HepG2 (cell line): ENCODE results near the gene DMKN. TPM values are rescaled to one million over a fixed set of nuclear protein-coding genes. Genes with fewer than 3 reads are reported as not detected.
A peak's percentile ranks its signal among the peaks of the same experiment; 100 is the strongest.

Experiments used
- BORCS8-MEF2B ChIP-seq: sonication (generic); formaldehyde crosslinking; IDR thresholded peaks from 2 replicates; pipeline ENCODE4 v1.8.0; 2022; ENCODE audit warnings: mild to moderate bottlenecking, missing genetic modification reagents
- CBFB ChIP-seq: sonication (generic); formaldehyde crosslinking; IDR thresholded peaks from 2 replicates; pipeline ENCODE4 v1.4.0; 2020; ENCODE audit warnings: missing genetic modification reagents
- CTCF ChIP-seq: sonication (generic); formaldehyde crosslinking; IDR thresholded peaks from 2 replicates; pipeline ENCODE4 v1.5.0; 2020; ENCODE audit warnings: mild to moderate bottlenecking, missing genetic modification reagents, moderate library complexity
- DMTF1 ChIP-seq: sonication (generic); formaldehyde crosslinking; IDR thresholded peaks from 2 replicates; pipeline ENCODE4 v1.4.0; 2020; ENCODE audit warnings: mild to moderate bottlenecking, missing genetic modification reagents
- ERF ChIP-seq: IDR thresholded peaks from 2 replicates; pipeline ENCODE4 v1.6.1; 2018; ENCODE audit warnings: missing biosample characterization, missing genetic modification reagents
- HDAC2 ChIP-seq: sonication (generic); formaldehyde crosslinking; IDR thresholded peaks from 2 replicates; pipeline ENCODE4 v1.4.0; 2020; ENCODE audit warnings: missing genetic modification reagents
- HNF4A ChIP-seq: sonication (generic); formaldehyde crosslinking; IDR thresholded peaks from 2 replicates; pipeline ENCODE4 v1.4.0; 2020; ENCODE audit warnings: missing genetic modification reagents
- HNF4G ChIP-seq, 2 experiments: sonication (generic) in 1 of 2; formaldehyde crosslinking in 1 of 2; IDR thresholded peaks; 2 replicates each; pipeline versions ENCODE4 v1.4.0 to v1.6.1; 2011 to 2020; ENCODE audit warnings: borderline replicate concordance in 2 of 2, low read depth in 2 of 2, mild to moderate bottlenecking in 2 of 2, low read length in 1 of 2, missing genetic modification reagents in 1 of 2, moderate library complexity in 1 of 2
- MAZ ChIP-seq, 2 experiments: sonication (generic) in 1 of 2; formaldehyde crosslinking in 1 of 2; IDR thresholded peaks; 2 replicates each; pipeline versions ENCODE4 v1.5.0 to v1.6.1; 2012 to 2020; ENCODE audit warnings: low read depth in 2 of 2, mild to moderate bottlenecking in 2 of 2, borderline replicate concordance in 1 of 2, improper control_type of control experiment in 1 of 2, low read length in 1 of 2, missing genetic modification reagents in 1 of 2, moderate library complexity in 1 of 2
- NAIF1 ChIP-seq: sonication (generic); formaldehyde crosslinking; IDR thresholded peaks from 2 replicates; pipeline ENCODE4 v1.5.0; 2020; ENCODE audit warnings: mild to moderate bottlenecking, missing genetic modification reagents, borderline replicate concordance
- TBX2 ChIP-seq: sonication (generic); formaldehyde crosslinking; IDR thresholded peaks from 2 replicates; pipeline ENCODE4 v1.5.0; 2020; ENCODE audit warnings: missing genetic modification reagents, mild to moderate bottlenecking, borderline replicate concordance
- TGIF2 ChIP-seq: IDR thresholded peaks from 2 replicates; pipeline ENCODE4 v1.6.1; 2016; ENCODE audit warnings: control low read depth, missing compliant biosample characterization
- ZBTB38 ChIP-seq: sonication (generic); formaldehyde crosslinking; IDR thresholded peaks from 2 replicates; pipeline ENCODE4 v1.5.1; 2020; ENCODE audit warnings: mild to moderate bottlenecking, missing genetic modification reagents
- ZNF20 ChIP-seq: sonication (generic); formaldehyde crosslinking; IDR thresholded peaks from 2 replicates; pipeline ENCODE4 v1.4.0; 2020; ENCODE audit warnings: mild to moderate bottlenecking, moderate library complexity, missing genetic modification reagents
- ZNF331 ChIP-seq: sonication (generic); formaldehyde crosslinking; IDR thresholded peaks from 2 replicates; pipeline ENCODE4 v1.4.0; 2020; ENCODE audit warnings: missing genetic modification reagents
- ZNF350 ChIP-seq: sonication (generic); formaldehyde crosslinking; IDR thresholded peaks from 2 replicates; pipeline ENCODE4 v1.4.0; 2020; ENCODE audit warnings: mild to moderate bottlenecking, low read depth, missing genetic modification reagents, borderline replicate concordance
- ZNF468 ChIP-seq: sonication (generic); formaldehyde crosslinking; IDR thresholded peaks from 2 replicates; pipeline ENCODE4 v1.8.0; 2022; ENCODE audit warnings: mild to moderate bottlenecking, moderate library complexity, missing genetic modification reagents
- ZNF484 ChIP-seq: sonication (generic); formaldehyde crosslinking; IDR thresholded peaks from 2 replicates; pipeline ENCODE4 v1.5.1; 2020; ENCODE audit warnings: mild to moderate bottlenecking, low read depth, missing genetic modification reagents, borderline replicate concordance
- ZNF550 ChIP-seq: sonication (generic); formaldehyde crosslinking; IDR thresholded peaks from 2 replicates; pipeline ENCODE4 v1.4.0; 2020; ENCODE audit warnings: mild to moderate bottlenecking, missing genetic modification reagents, borderline replicate concordance
- ZNF552 ChIP-seq: sonication (generic); formaldehyde crosslinking; IDR thresholded peaks from 2 replicates; pipeline ENCODE4 v1.9.0; 2022; ENCODE audit warnings: missing genetic modification reagents, mild to moderate bottlenecking, borderline replicate concordance
- ZNF614 ChIP-seq: IDR thresholded peaks from 2 replicates; pipeline ENCODE4 v1.6.1; 2018; ENCODE audit warnings: missing biosample characterization, missing genetic modification reagents, inconsistent platforms, borderline replicate concordance
- ZNF619 ChIP-seq: sonication (generic); formaldehyde crosslinking; IDR thresholded peaks from 2 replicates; pipeline ENCODE4 v1.4.0; 2020; ENCODE audit warnings: mild to moderate bottlenecking, missing genetic modification reagents
- ZNF740 ChIP-seq: sonication (generic); formaldehyde crosslinking; IDR thresholded peaks from 2 replicates; pipeline ENCODE4 v1.4.0; 2020; ENCODE audit warnings: missing genetic modification reagents
- ZNF770 ChIP-seq: sonication (generic); formaldehyde crosslinking; IDR thresholded peaks from 2 replicates; pipeline ENCODE4 v1.5.0; 2020; ENCODE audit warnings: mild to moderate bottlenecking, missing genetic modification reagents
- polyA plus RNA-seq, 8 experiments: library from polyadenylated mRNA; depleted of rRNA in 3 of 8; stranded (reverse) in 7 of 8; unstranded in 1 of 8; fragments of >200 nt; fragmentation: Illumina TruSeq in 4 of 8; extraction: Trizol in 4 of 8; gene quantifications; 2 replicates each; pipeline versions ENCODE4 v1.2.1 to v1.2.3, GENCODE V29; 2011 to 2016; ENCODE audit warnings: low read depth in 4 of 8, missing spikeins in 1 of 8, mixed read lengths in 1 of 8; ENCODE audit not compliant: insufficient read depth in 1 of 8
- total RNA-seq, 5 experiments: library from RNA; depleted of rRNA; stranded (reverse); fragments of >200 nt; fragmentation: Illumina TruSeq; extraction: Trizol; gene quantifications; 2 replicates each; pipeline ENCODE4 v1.2.3, GENCODE V29; 2016; ENCODE audit warnings: low read depth in 1 of 5

DMKN gene
- total and polyA plus RNA-seq, 2 of the 13 experiments (the other 11 are each of a cell fraction or from before 2014, with no cell fraction given) = 50.8 to 57.1 TPM

- TF ChIP-seq DMTF1 (CRISPR knock-in tag) (no peak), ZNF619 (CRISPR knock-in tag) (no peak), NAIF1 (CRISPR knock-in tag) (no peak), ZBTB38 (CRISPR knock-in tag) (peak; percentile 43; the same call in 1 of the 2 replicates), ZNF350 (CRISPR knock-in tag) (0 out of 2 replicates have a peak, but pooled peaks have one; percentile 31), ZNF484 (no peak), ZNF614 (CRISPR knock-in tag) (0 out of 2 replicates have a peak, but pooled peaks have one; percentile 50), TGIF2 (CRISPR knock-in tag) (no peak), ZNF552 (CRISPR knock-in tag) (no peak), HNF4G (IDR thresholded peaks at IDR 0.05; ENCODE audit: borderline replicate concordance, low read depth, low read length) (peak; percentile 39; the same call in 1 of the 2 replicates), HNF4G (CRISPR knock-in tag; IDR thresholded peaks at IDR 0.05; ENCODE audit: borderline replicate concordance, low read depth) (no peak), ZNF20 (CRISPR knock-in tag) (no peak), ERF (CRISPR knock-in tag) (peak; percentile 54; the same call in 1 of the 2 replicates), BORCS8-MEF2B (CRISPR knock-in tag) (peak; percentile 32; the same call in 1 of the 2 replicates), CTCF (peak; percentile 94), ZNF468 (CRISPR knock-in tag) (no peak), ZNF740 (no peak), TBX2 (CRISPR knock-in tag) (no peak; the same call in 1 of the 2 replicates), HNF4A (peak; percentile 25; the same call in 1 of the 2 replicates), ZNF331 (no peak), ZNF770 (CRISPR knock-in tag) (0 out of 2 replicates have a peak, but pooled peaks have one; percentile 18), MAZ (IDR thresholded peaks at IDR 0.05; ENCODE audit: borderline replicate concordance, low read depth, low read length) (no peak), MAZ (CRISPR knock-in tag; IDR thresholded peaks at IDR 0.05; ENCODE audit: low read depth) (0 out of 2 replicates have a peak, but pooled peaks have one; percentile 26), HDAC2 (CRISPR knock-in tag) (peak; percentile 33; the same call in 1 of the 2 replicates), CBFB (CRISPR knock-in tag) (no peak), ZNF550 (no peak)
Observed at GRCh38 chr19:35468637-35469036, 44.8 kb downstream of the DMKN start (continued).
